Kidney (tissue), 2 donors: ENCODE data around the gene COPS3. TPM values are rescaled to one million over a fixed set of nuclear protein-coding genes. Genes with fewer than 3 reads are reported as not detected.

Experiments
- polyA plus RNA-seq: library from polyadenylated mRNA; stranded (reverse); fragments of 350-450 nt; fragmentation: Illumina TruSeq; extraction: RNeasy Lipid Tissue Mini Kit (QIAGEN cat#74804); gene quantifications from one replicate; pipeline ENCODE4 v1.2.3, GENCODE V29; 2014; ENCODE audit warnings: low read depth, low replicate concordance; ENCODE audit not compliant: insufficient read depth
- total RNA-seq: library from RNA; stranded (reverse); fragmentation: NEBNext Ultra II Directional; extraction: Animal tissue kit (Norgen Biotek cat#: 25700); gene quantifications from one replicate; pipeline ENCODE4 v1.2.1, GENCODE V29; 2021
- donor health status: DM: yes; HTN: yes; CAD: no.

The COPS3 gene
- total and polyA plus RNA-seq, 2 donors from 2014 or later: 46.9 to 48.1 TPM

Other genes starting within 250 kb of the COPS3 start
- gene MPRIP, start 238.8 kb downstream of the COPS3 start, total RNA-seq: 250 TPM
- gene MPRIP, start 238.8 kb downstream of the COPS3 start, polyA plus RNA-seq: 120 TPM
- gene PLD6, start 74.9 kb downstream of the COPS3 start, total RNA-seq: 3.7 TPM
- 2.9 TPM for gene PLD6, start 74.9 kb downstream of the COPS3 start, polyA plus RNA-seq
- 44.4 TPM for gene FLCN, start 44.1 kb downstream of the COPS3 start, total RNA-seq
- gene FLCN, start 44.1 kb downstream of the COPS3 start, polyA plus RNA-seq: 14.2 TPM
- gene NT5M, start 22.1 kb upstream of the COPS3 start, total RNA-seq: 2.8 TPM
- 10.0 TPM for gene NT5M, start 22.1 kb upstream of the COPS3 start, polyA plus RNA-seq
- gene MED9, start 195.8 kb upstream of the COPS3 start, total RNA-seq: 20.8 TPM
- 24.5 TPM for gene MED9, start 195.8 kb upstream of the COPS3 start, polyA plus RNA-seq
- 147 TPM for gene RASD1, start 215.1 kb upstream of the COPS3 start, total RNA-seq
- gene RASD1, start 215.1 kb upstream of the COPS3 start, polyA plus RNA-seq: 103 TPM